ENCODE results near the gene ASCC2.
"Not testable (repeated sequence)": the region's sequence is repeated elsewhere in the genome, so short reads cannot be mapped to it uniquely, and the experiment has no call there.

The ASCC2 gene, protein sequence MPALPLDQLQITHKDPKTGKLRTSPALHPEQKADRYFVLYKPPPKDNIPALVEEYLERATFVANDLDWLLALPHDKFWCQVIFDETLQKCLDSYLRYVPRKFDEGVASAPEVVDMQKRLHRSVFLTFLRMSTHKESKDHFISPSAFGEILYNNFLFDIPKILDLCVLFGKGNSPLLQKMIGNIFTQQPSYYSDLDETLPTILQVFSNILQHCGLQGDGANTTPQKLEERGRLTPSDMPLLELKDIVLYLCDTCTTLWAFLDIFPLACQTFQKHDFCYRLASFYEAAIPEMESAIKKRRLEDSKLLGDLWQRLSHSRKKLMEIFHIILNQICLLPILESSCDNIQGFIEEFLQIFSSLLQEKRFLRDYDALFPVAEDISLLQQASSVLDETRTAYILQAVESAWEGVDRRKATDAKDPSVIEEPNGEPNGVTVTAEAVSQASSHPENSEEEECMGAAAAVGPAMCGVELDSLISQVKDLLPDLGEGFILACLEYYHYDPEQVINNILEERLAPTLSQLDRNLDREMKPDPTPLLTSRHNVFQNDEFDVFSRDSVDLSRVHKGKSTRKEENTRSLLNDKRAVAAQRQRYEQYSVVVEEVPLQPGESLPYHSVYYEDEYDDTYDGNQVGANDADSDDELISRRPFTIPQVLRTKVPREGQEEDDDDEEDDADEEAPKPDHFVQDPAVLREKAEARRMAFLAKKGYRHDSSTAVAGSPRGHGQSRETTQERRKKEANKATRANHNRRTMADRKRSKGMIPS

DNA sequence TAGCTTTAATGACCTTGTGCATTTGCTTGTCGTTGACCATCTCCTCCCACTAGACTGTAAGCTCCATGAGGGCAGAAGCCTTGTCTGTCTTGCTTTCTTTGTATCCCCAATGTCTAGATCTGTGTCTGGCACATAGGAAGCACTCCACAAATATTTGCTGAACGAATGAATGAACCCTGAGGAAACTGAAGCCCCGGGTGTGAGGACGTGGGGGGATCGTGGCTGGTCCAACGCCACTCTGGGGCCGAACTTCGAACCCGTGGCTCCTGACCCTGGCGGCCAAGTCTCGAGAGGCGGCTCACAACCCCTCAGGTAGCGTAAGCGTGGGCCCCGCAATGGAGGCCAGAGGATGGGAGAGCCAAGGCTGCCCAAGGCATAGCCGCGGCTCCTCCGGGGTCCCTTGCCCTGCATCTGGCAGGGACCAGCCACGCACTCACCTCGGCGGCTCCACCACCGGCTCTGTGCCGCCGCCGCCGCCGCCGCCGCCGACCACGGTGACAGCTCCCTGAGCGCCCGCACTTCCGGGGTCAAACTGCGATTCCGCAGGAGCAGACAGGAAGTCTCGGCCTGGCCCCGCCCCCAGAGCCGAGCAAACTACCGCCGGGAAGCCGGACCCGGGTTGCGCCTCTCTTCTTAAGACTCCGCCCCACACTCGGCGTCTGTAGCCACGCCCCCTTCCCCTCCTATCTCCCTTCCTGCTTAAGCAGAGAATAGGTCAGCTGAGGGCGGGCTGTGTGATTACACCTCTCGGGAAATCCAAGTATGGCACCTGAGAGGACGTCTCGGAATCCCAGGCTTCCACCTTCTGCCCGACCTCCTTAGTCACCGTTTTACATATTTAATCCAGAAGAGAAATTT lies at the start of gene ASCC2:
Gene ASCC2, minus strand, starts transcription at position 534 of the 858 bp plus-strand sequence. CDS start 5,949 bp downstream, outside the sequence.
- DNase-seq (ENCODE audit: low spot score) = peak; percentile 99

DNA sequence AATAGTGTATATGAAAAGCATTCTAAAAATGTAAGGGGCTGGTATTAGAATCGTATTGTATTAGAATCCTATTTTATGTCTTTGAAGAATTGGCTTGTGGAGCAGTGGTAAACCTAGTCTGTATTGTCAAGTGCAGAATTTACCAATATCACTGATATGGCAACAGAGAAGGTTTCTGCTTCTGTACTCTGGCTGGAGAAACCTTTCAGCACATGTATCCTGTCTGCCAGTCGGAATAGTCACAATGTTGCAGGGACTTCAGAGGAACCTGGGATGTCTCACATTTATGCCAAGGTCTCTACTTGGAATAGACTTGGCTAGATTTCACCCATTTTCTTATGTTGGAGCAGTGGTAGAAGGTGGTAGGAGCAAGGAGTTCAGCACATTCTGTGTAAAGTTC lies 49.3 kb upstream of the ASCC2 start:
- DNase-seq (ENCODE audit: low spot score) = no peak

DNA sequence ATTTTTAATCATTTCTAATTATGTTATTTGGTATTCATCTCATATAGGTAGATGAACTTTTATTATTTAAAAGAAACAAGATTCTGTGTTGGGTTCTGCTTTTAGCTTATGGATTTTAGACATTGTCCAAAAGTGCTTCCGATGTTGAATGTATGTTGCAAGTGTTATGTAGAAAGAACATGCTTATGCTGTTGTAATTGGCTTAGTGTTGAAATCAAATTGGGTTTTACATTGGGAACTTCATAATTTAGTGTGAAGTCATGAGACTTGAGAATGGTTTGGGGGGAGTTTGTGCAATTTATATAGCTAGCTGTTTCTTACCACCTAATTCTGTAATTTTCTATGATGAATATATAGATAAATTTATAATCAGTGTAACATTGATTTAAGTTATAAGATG lies 48.5 kb upstream of the ASCC2 start:
- DNase-seq (ENCODE audit: low spot score) = no peak

DNA sequence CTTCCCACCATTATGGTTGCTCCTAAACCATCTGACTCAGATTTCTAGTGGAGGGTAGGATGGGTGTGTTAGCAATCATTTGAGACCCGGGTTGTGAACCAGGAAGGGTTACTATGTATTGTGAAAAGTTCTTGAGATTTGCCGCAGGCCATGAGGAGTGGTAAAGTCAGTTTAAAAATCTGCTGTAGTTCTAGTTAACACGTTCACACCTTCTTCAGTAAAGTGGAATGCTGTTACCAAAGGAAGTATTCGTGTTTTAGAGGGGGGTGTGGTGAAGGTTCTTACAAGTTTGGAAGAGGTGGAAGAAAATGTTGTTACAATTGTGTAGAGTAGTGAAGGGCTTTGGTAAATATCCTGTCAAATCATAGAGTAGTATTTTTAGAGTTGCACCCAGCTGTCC lies 47.5 kb upstream of the ASCC2 start:
- no peak for DNase-seq (ENCODE audit: low spot score)

DNA sequence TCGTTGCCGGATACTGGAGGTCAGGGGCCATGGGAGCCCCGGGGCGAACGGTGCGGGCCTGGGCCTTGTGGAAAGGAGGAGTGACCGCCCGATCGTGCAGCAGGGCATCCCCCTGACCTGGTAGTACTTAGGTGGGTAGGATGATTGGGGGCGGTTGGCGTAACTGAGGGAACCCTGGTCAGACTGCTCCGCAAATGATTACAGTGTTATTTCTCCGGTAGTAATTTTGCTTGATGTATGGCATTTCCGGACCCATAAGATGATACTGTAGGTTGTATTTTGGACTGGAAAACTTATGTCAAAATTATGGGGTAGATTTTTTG lies 45.7 kb upstream of the ASCC2 start:
- no peak for DNase-seq (ENCODE audit: low spot score)

DNA sequence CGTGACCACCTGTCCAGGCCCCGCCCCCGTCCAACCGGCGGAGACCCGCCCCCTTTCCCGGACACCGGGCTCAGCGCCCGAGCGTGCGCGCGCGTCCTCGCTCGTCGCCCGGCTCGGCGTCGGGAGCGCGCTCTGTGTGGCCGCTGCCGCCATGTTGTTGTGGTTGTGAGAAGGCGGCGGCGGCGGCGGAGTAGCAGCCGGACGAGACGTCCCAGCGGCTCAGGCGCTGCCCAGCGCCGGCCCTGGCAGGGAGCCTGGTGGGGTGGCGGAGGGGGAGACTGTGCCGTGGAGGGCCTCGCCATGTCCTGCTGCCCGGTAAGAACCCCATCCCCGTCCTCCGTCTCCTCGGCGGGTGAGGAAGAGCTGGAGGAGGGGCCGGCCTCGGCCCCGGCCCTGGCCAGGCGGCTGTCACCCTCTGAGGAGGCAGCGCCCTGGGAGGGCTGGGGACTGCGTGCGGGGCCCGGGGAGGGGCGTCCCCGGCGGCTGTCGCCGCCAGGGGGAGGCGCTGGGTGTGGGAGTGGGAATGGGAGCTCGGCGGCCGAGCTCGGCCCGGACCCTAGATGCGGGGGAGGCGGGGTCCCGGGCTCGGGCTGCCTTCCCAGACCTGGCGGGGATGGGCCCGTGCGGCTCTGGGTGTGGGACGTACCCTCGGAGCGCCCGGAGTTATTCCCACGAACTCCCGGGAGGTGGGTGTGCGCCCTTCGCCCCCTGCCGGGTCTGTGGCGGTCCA lies 45.1 kb upstream of the ASCC2 start, which contains the start of gene MTMR3:
Gene MTMR3, plus strand, starts transcription at position 130 of the 730 bp plus-strand sequence. CDS start 87,886 bp downstream, outside the sequence.
- DNase-seq (ENCODE audit: low spot score) = peak; percentile 88

DNA sequence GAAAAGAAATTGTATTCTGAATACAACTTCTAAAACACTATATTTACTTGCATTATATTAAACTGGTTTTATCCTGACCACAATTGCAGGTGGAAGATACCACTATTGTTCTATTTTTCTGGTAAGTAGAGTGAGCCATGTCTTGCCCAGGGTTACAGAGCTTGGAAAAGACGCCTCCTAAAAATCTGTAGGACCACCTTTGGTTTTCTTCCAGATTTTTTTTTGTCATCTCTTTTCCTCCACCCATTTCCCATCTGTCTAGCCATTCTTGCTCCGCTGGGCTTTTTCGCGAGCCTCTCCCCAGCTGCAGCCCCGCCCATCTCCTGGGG lies 44.6 kb upstream of the ASCC2 start:
- DNase-seq (ENCODE audit: low spot score) = no peak

DNA sequence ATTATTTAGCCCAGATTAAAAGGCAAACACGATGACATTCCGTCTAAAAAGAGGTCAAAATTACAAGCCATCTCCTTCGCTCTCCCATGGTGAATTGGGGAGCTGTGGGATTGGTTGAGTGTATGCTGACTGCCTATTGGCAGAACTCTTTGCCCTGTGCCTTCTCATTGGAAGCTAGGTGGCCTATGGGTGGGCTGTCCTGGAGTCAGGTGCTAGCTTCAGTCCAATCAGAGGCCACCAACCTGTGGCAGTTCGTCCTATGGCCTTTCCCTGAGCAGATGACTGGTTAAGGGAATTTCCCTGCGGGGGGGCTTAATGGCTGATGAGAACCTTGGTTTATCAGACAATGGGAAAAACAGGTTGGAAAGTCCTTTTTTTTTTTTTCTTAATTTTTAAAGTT lies 41.7 kb upstream of the ASCC2 start:
- DNase-seq (ENCODE audit: low spot score) = no peak

DNA sequence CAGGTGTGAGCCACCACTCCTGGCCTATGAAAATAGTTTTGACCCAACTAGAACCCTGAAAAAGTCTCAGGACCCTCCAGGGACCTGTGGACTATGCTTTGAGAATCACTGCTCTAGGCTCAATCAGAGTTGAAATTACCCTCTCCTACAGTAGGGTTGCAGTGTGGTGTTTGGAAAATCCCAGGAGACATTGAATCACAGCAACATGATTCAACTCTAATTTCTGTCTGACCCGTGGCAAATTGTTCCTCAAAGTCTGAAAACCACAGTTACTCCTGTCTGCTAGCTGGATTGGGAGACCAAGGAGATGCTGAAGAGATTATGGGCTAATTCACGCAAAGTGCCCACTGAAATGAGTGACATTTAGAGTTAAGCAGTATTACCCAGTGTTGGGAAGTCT lies 39.5 kb upstream of the ASCC2 start:
- DNase-seq (ENCODE audit: low spot score) = no peak

DNA sequence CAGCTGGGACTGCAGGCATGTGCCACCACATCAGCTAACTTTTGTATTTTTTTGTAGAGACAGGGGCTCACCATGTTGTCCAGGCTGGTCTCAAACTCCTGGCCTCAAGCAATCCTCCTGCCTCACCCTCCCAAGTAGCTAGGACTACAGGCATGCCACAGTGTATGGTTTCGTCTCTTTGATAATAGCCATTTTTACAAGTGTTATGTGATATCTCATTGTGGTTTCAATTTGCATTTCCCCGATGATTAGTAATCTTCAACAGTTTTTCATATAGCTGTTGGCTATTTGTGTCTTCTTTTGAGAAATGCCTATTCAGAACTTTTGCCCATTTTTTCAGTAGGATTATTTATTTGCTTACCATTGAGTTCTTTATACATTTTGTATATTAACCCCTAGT lies 35.9 kb upstream of the ASCC2 start:
- DNase-seq (ENCODE audit: low spot score) = no peak

DNA sequence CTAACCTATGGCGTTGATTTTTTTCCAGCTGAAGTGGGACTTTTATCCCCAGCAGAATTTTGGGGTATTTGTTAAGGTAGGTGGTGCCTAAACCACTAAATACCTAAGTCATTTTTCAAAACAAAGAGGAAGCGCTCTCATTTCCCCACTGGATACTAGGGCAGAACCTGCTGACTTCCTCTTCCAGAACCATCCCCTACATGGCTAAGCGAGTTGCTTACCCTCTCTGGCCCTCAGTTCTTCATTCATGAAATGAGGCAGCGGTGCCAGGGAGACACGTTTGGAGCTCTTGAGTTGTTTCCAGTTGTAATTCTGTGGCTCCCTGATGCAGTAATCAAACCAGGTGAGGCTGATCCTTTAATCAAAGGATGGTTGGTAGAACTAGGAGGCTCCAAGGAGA lies 34.9 kb upstream of the ASCC2 start:
- DNase-seq (ENCODE audit: low spot score) = no peak

DNA sequence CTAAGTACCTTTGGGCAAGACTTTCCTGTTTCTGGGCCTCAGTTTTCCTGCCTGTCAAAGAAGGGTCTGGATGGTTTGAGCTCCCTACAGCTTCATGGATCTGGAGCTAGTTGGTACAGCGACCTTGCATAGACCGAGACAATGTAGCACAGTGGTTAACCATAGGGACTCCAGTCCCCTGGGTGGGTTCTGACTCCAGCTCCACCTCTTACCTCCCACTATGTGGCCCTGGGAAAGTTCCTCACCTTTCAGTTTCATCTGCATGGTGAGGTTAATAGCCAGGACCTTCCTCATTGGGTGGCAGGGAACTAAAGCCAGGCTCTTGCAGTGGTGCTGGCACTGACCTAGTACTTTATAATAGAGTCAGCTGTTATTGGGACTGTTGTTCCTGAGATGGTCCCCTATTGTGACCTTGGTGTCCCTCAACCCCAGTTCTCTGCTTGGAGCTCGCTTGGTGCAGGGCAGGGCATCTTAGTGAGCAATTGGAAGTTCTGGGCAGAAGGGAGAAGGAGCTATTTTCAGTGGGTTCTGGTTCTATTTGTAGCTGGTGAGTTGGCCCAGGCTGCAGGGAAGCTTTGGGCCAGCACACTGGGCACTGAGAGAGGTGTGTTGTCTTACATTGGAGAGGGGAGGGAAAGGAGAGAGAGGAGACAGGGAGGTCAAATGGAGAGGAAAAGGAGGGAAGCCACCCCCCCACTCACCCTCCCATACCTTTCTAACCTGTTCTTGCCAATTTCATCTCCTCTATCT lies 34.2 kb upstream of the ASCC2 start:
- no peak for DNase-seq (ENCODE audit: low spot score)

DNA sequence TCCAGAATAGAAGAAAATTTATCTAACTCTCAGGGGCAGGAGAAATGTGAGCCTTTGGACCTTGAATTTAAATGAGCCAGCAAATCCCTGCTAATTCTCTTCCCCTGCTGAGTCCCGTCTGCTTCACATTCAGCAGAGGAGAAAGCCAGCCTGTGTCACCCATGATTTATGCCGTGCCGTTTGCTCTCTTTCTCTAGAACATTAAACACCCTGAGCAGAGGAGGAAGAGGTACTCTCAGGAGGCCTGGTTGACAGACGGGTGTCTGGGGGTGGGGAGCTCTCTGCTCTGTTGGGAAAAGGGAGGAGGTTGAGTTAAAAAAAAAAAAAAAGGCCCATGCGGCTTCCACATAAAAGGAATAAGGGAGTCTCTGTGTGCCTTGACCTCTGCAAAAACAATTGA lies 33.6 kb upstream of the ASCC2 start:
- DNase-seq (ENCODE audit: low spot score) = no peak

DNA sequence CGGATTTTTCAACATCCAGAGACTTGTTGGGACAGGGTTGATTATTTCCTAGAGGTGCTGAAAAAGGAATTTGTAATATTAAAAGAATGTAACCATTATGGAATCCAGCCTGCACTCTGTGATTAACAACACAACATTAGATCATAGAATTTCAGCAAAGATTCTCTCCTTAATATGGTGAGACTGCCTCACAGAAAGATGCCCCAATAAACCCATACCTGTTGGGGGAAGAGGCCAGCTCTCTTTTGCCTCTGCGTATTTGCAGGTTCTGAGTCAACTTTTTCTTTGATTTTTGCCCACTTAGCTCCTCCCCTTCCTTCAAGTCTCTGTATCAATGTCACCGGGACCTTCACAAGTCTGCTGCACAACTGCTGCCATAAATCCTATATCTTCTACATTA lies 32.5 kb upstream of the ASCC2 start:
- DNase-seq (ENCODE audit: low spot score) = no peak

DNA sequence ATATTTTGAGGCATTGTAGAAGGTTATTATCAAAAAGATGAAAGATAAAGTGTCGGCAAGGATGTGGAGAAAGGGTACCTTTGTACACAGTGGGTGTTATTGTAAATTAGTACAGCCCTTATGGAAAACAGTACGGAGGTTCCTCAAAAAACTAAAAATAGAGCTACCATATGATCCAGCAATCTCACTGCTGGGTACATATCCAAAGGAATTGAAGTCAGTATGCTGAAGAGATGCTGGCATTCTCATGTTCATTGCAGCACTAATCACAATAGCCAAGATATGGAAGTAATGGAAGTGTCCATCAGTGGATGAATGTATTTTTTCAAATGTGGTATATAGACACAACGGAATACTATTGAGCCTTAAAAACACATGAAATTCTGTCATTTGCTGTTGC lies 29.8 kb upstream of the ASCC2 start:
- DNase-seq (ENCODE audit: low spot score) = no peak

DNA sequence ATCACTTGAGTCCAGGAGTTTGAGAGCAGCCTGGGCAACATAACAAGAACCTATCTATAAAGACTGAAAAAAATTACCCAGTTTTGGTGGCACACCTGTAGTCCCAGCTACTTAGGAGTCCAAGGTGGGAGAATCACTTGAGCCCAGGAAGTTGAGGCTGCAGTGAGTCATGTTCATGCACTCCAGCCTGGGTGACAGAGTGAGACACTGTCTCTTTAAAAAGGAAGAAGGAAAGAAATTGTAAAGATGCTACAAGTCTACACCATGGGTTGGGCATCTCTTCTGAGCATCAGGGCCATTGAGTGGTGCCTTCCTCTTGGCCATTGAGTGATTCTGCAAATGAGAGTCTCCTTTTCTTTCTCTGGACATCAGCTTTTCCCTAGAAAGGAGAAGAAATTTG lies 29.2 kb upstream of the ASCC2 start:
- no peak for DNase-seq (ENCODE audit: low spot score)

DNA sequence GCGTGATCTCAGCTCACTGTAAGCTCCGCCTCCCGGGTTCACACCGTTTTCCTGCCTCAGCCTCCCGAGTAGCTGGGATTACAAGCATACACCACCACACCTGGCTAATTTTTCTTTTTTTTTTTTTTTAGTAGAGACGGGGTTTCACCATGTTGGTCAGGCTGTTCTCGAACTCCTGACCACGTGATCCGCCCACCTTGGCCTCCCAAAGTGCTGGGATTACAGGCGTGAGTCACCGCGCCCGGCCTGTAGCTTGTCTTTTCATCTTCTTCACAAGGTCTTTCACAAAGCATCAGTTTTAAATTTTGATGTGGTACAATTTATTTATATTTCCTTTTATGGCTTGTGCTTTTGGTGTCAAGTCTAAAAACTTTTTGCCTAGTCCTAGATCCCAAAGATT lies 27.5 kb upstream of the ASCC2 start:
- not testable (repeated sequence) for DNase-seq (ENCODE audit: low spot score)

DNA sequence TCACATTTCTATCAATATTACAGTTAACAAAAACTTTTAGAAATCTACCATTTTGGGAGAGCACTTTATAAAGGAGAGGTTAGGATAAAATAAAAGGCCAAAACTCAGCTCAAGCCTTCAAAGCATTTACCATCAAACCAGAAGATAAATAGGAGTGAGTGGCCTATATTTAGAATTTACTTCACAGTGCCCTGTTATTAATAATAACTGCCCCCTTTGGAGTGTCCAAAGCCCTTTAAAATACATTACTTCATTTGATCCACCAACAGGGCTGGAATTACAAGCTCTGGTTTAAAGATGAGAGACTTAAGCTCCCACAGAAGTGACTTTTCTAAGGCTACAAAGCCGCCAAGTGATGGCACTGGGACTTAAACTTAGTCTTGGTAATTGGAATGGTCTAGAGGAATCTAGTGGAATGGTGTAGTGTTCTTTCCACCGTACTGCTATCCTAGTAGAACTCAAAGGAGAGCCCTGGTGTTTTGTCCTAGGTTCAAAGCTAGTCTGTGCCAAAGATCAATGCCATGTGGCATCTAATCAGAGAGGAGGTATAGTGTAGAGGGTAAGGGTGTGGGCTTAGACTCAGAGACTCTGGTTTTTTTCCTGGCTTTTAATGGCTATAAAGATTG lies 23.7 kb upstream of the ASCC2 start:
- DNase-seq (ENCODE audit: low spot score) = no peak

DNA sequence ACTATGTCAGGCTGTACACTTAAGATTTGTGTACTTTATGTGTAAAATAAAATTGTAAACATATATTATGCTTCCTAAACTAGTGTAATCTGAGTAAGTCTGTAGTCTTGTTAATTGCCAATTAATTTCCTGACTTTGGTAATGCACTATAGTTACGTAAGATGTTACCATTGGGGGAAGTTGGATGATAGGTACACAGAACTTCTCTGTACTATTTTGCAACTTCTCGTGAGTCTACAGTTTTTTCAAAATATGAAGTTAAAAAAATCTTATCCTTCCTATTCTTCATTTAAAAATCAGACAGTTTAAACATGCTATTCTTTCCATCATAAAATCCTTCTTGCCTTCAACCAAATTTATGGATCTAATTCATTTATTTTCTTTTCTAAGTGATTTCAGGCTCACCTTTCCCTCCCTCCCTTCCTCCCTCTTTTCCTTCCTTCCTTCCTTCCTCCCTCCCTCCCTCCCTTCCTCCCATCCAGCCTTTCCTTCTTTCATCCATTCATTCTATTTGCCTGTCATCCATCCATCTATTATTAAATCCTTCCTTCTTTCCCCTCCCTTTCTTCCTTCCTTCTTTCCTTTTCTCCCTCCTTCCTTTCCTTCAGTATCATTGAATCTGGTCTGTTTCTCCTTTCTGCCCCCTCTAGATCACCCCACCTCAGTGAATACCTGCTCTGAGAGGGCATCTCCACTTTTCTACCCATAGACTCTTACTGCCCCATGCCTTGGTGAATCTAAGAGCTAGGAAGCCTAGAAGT lies 22.1 kb upstream of the ASCC2 start:
- no peak for DNase-seq (ENCODE audit: low spot score)

DNA sequence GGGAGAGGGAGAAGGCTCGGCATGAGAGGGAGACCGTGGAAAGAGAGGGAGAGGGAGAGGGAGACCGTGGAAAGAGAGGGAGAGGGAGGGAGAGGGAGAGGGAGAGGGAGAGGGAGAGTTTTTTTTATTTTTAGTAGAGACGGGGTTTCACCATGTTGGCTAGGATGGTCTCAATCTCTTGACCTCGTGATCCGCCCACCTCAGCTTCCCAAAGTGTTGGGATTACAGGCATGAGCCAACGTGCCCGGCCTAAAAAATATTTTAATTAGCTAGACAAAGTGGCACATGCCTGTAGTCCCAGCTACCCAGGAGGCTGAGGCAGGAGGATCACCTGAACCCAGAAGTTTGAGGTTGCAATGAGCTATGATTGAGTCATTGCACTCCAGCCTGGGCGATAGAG lies 21.0 kb upstream of the ASCC2 start:
- not testable (repeated sequence) for DNase-seq (ENCODE audit: low spot score)
